ENCODE data around the gene SLC9A4.

Gene SLC9A4

DNA sequence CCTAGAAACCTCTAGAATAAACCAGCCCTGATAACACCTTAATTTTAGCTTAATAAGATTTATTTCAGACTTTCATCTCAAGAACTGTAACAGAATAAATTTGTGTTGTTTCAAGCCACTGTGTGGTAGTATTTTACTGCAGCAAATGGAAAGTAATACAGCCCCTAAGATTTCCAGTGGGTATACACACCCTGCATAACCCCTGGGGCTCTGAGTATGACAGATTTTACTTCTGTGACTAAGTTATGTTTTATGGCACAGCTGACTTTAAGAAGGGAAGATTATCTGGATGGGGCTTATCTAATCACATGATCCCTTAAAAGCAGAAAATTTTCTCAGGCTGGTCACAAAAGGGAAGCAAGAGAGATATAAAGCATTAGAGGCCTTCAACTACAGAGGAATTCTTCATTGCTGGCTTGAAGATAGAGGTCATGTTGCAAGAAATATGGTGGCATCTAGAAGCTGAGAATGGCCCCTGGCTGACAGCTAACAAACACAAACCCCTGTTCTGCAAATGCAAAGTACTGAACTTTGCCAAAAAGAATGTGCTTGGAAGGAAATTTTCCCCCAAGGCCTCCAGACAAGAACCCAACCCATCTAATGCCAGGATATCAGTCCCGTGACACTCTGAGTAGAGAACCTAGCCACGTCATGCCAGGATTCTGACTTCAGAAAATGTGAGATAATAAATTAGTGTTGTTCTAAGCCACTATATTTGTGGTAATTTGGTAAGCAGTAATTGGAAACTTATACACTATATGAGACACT, 78.5 kb downstream of the SLC9A4 start:
- no peak for DNase-seq

DNA sequence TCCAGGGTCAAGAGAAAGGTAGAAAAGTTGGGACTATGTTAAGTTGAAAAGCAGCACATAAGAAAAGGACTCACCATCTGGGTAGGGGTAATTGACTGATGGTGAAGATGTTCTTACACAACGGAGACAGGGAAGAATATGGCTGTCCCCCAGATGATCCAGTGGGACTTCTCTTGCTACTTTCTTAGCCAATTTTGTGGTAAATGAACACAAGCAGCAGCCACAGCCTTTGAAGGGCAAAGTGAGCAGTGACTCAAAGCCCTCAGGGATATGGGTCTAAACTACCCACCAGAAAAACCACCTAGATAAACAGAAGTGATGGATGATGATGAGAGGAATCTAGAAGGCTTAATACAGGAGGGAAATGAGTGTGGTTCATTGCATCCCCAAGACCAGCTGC, 80.6 kb downstream of the SLC9A4 start:
- DNase-seq: no peak

DNA sequence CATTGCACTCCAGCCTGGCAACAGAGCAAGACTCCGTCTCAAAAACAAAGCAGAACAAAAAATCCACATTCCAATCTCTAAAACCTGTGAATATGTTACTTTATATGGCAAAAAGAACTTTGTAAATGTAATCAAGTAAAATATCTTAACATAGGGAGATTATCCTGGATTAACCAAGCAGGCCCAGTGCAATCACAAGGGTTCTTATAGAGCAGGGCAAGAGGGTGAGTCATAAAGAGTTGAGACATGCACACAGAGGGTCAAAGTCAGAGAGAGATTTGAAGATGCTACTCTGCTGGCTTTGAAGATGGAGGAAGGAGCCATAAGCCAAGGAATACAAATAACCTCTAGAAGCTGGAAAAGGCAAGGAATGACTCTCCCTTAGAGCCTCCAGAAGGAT, 85.4 kb downstream of the SLC9A4 start:
- no peak for DNase-seq

DNA sequence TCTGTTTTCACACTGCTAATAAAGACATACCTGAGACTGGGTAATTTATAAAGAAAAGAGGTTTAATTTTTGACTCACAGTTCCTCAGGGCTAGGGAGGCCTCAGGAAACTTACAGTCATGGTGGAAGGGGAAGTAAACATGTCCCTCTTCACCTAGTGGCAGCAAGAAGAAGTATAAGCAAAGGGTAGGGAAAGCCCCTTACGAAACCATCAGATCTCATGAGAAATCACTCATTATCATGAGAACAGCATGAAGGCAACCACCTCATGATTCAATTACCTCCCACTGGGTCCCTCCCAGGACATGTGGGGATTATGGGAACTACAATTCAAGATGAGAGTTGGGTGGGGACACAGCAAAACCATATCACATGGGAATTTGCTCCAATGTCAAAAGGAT, 89.5 kb downstream of the SLC9A4 start:
- peak in 1 of 2 experiments; percentile 3 for DNase-seq

DNA sequence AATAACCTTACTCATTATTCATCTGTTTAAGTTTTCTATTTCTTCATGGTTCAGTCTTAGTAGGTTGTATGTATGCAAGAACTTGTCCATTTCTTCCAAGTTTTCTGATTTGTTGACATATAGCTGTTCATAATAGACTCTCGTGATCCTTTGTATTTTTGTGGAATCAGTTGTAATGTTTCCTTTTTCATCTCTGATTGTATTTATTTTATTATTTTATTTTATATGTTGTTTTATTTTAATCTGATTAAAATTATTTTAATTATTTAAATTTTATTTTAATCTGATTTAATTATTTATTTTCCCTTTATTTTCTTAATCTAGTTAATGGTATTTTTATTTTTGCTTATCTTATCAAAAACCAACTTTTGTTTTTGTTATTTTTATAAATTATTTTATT, 102.9 kb downstream of the SLC9A4 start:
- no peak for DNase-seq

DNA sequence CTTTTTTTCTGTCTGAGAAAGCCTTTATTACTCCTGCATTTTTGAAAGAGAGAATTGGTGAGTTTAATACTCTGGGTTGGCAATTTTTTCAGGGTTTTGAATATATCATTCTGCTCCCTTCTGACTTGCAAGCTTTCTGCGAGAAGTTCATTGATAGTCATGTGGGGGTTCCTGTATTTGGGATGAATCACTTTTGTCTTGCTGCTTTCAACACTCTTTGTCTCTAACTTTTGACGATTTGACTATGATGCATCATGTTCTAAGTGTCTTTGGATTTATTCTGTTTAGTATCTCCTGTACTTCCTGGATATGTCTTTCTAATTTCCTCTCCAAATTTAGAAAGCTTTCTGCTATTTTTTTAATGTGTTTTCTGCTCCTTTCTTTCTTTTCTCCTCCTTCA, 105.3 kb downstream of the SLC9A4 start:
- no peak for DNase-seq

DNA sequence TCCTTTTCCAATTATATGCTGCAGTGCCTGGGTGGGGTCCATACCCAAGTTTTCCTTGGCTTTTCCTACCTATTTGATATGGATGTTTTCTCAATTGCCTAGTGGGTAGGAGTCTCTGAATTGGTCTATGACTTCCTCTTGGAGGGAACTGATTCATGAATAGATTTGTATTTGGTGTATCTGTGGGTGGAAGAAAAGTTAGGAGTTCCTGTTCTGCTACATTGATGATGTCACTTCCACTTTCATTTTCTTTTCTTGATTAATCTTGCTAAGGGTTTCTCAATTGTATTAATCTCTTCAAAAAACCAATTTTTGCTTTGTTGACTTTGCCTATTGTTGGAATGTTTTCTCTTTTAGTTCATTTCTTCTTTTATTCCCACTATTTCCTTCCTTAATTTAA, 108.9 kb downstream of the SLC9A4 start:
- peak; percentile 51 to 75 for DNase-seq

DNA sequence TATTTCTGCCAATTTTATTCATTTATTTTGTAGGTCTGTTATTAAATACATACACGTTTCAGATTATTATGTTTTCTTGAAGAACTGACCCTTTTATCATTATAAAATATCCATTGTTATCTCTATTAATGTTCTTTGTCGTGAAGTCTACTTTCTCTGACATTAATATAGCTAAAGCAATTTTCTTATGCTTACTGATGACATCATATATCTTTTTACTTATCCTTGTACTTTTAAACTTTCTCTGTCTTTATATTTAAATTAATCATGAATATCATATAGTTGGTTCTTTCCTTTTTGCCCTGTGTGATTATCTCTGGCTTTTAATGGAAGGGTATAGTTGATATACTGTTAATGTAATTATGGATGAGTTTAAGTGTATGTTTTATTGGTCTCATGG, 109.8 kb downstream of the SLC9A4 start:
- DNase-seq: no peak

All from AML-193 (cell line).